Fibroblast of villous mesenchyme (primary cell): ENCODE data around the gene KLRF2. TPM values are rescaled to one million over a fixed set of nuclear protein-coding genes. Genes with fewer than 3 reads are reported as not detected.

Experiments used
- DNase-seq: peaks from one replicate; pipeline ENCODE4 v3.0.0-alpha.2; 2010; ENCODE audit warnings: low read depth
- H3K4me3 ChIP-seq: 2 replicates; pipeline ENCODE4 v1.5.1; 2011; ENCODE audit warnings: low read depth, mild to moderate bottlenecking, low read length
- total RNA-seq: library from RNA; depleted of rRNA; stranded (reverse); fragments of >200 nt; gene quantifications from 2 replicates; pipeline ENCODE4 v1.2.3, GENCODE V29; 2012
- TF ChIP-seq, protein P1 (sequence below): IDR thresholded peaks from 2 replicates; pipeline ENCODE4 v1.5.1; 2012; ENCODE audit warnings: low read depth, mild to moderate bottlenecking, low read length; ENCODE audit not compliant: insufficient read depth

KLRF2 gene
- total RNA-seq, 1 donor, result not detected

DNA sequence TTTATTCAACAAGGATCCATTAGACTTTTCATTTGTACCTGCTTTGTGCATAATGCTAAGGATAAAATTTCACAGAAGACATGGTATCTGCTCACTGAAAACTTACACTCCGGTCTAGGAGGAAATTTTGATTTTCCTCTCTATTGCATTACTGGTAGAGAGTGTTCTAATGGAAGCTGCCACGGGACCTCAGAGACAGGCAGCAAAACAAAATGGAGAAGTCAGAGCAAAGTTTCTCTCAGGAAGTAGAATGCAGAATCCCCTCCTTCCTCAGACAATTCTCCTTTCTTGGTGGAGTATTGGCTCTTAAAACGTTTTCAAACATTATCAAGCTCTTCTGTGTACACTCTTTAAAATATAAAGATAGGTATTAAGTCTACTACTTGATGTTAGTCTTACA, 24.4 kb upstream of the KLRF2 start:
- TF ChIP-seq, protein P1, sequence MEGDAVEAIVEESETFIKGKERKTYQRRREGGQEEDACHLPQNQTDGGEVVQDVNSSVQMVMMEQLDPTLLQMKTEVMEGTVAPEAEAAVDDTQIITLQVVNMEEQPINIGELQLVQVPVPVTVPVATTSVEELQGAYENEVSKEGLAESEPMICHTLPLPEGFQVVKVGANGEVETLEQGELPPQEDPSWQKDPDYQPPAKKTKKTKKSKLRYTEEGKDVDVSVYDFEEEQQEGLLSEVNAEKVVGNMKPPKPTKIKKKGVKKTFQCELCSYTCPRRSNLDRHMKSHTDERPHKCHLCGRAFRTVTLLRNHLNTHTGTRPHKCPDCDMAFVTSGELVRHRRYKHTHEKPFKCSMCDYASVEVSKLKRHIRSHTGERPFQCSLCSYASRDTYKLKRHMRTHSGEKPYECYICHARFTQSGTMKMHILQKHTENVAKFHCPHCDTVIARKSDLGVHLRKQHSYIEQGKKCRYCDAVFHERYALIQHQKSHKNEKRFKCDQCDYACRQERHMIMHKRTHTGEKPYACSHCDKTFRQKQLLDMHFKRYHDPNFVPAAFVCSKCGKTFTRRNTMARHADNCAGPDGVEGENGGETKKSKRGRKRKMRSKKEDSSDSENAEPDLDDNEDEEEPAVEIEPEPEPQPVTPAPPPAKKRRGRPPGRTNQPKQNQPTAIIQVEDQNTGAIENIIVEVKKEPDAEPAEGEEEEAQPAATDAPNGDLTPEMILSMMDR, result no peak
- DNase-seq, result no peak
- no peak overlapping the region for H3K4me3 ChIP-seq

DNA sequence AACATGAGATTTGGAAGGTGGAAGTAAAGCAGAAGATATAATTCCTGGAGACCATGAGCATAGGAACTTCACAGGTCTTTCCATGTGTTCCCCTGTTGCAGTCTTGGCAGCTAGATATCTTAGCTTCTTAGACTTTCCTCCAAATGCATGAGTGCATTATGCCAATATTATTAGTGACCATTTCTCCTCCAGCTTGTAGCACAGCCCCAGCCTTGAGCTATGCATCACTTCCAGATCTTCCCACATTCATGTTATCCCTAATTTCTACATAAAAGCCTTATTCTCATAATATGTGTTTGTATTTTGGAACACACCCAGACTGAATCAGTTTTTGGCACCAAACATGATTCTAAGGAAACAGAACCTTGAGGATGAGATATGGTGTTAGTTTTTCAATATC, 23.2 kb upstream of the KLRF2 start:
- H3K4me3 ChIP-seq, result no peak overlapping the region
- no peak for DNase-seq
- TF ChIP-seq, protein P1, result no peak

DNA sequence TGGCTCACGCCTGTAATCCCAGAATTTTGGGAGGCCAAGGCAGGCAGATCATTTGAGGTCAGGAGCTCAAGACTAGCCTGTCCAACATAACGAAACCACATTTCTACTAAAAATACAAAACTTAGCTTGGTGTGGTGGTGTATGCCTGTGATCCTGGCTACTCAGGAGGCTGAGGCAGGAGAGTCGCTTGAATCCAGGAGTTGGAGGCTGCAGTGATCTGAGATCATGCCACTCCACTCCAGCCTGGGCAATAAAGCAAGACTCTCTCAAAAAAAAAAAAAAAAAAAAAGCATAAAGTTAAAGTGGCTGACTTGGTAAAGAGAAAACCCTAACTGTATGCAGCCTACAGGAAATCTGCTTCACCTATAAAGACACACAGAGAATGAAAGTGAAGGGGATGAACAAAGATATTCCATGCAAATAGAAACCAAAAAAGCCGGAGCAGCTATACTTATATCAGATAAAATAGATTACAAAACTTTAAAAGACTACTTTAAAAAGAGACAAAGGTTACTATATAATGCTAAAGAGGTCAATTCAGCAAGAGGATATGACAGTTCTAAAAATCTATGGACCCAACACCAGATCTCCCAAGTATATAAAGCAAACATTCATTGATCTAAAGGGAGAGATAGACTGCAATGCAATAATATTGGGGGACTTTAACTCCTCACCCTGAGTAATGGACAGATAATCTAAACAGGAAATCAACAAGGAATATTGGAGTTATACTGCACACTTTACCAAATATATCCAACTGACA, 16.2 kb upstream of the KLRF2 start:
- TF ChIP-seq, protein P1, result no peak
- peak; percentile 43 for DNase-seq
- H3K4me3 ChIP-seq, result peak overlapping the region; percentile 67

DNA sequence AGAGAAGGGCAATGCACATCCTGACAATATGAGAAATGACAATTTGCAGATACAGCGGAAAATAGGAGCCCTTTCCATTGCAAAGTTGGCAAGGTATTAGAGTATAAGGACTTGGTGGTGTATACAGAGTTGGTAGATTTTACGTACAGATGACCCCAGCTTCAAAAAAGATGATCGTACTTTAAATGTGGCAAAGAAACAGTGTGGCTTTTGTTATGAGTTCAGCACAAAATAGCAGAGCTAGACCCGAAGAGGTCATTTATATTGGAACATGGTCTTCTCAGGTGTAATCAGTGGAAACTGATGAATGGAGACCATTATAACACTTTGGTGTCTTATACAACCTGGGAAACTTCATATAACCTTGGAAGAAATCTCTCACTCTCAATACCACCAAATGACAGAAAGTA, 14.4 kb upstream of the KLRF2 start:
- TF ChIP-seq, protein P1, result no peak
- no peak for DNase-seq
- peak overlapping the region; percentile 67 for H3K4me3 ChIP-seq

DNA sequence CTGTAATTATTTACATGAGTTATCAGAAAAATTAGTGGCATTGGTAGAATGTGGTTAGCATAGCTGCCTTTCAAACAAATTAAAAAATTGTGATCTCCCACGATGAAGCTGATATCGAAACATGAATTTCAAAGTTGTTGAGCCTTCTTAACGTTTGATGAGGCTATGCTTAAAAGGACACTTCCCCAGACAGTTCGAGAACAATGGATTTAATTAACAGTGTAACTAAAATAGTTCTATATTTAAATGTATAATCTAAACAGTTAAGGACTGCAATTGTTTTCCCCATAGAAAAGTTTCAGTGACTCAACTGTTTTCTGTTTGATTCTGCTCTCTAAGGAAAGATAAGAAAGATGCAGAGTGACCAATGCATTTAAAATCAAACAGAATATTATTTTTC, 13.8 kb upstream of the KLRF2 start:
- peak; percentile 33 for DNase-seq
- peak overlapping the region; percentile 67 for H3K4me3 ChIP-seq
- TF ChIP-seq, protein P1, result no peak

DNA sequence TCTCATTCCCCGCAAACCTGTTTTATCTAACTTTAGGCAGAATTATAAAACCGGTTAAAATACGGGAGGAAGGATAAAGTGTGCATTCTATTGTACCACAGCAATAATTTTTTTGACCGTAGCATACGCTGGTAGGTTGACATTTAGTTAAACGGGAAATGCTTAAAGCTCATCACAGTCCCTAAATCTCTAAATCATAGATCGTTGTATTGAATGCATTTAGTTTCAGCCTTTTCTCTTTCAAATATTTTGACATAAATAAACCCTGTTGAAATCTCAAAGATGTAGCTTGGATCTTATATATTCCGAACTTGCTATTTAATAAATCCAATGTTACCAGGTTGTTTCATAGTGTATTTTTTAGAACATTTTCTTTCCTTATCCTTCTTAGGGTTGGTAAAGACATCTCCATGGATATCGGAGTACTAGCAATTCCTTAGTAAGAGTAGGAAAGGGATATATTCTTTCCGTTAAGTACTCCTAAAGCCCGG, 12.9 kb upstream of the KLRF2 start:
- peak; percentile 43 for DNase-seq
- TF ChIP-seq, protein P1, result no peak
- H3K4me3 ChIP-seq, result peak overlapping the region; percentile 67
